K562 (cell line): ENCODE measurements around the gene SLC7A1. TPM values are rescaled to one million over a fixed set of nuclear protein-coding genes. Genes with fewer than 3 reads are reported as not detected.

Experiments
- ATAC-seq: fragments of 200-7000 bp; cut with Tn5 transposase; 3 replicates; pipeline ENCODE4 v1.9.1; 2020; ENCODE audit warnings: moderate library complexity
- BruUV-seq: library from RNA; stranded (reverse); fragments of 400-500 nt; replicated peaks from 2 replicates; lab custom pipeline; 2021; lab: Mats Ljungman, UMichigan
- CTCF ChIA-PET: fragments of 300-600 bp; formaldehyde crosslinking; extraction: SDS; loops from one replicate; lab custom pipeline; 2021; ENCODE audit warnings: low intra/inter-chr PET ratio; lab: Yijun Ruan, JAX
- POLR2A ChIA-PET: fragments of 300-600, 350-650 bp; sonication (Branson Sonifier 250); formaldehyde crosslinking; extraction: SDS; loops from one replicate; lab custom pipeline; 2021; ENCODE audit warnings: antibody characterized with exemption, inconsistent platforms; lab: Yijun Ruan, JAX
- DNase-seq, 4 experiments: peaks; one replicate each; pipeline versions ENCODE4 v3.0.0 to v3.0.0-alpha.2; 2011 to 2018; ENCODE audit warnings: low spot score in 3 of 4, mixed read lengths in 3 of 4; ENCODE audit errors: extremely low read depth in 1 of 4
- FAIRE-seq: peaks from 2 replicates; lab custom pipeline; 2011; peaks lifted over from hg19 to GRCh38; lab: Jason Lieb, UNC
- H2AFZ ChIP-seq: 2 replicates; pipeline ENCODE4 v1.6.0; 2011; ENCODE audit warnings: low read depth, low read length, control low read depth, inconsistent platforms
- H3K27ac ChIP-seq: fragments of 200-600 bp; 3 replicates; pipeline ENCODE4 v1.8.0; 2011; ENCODE audit warnings: low read depth, mild to moderate bottlenecking, control low read depth, inconsistent platforms, low read length, moderate library complexity, mixed read lengths; ENCODE audit errors: extremely low read depth
- H3K27me3 ChIP-seq, 2 experiments: fragments of 300-600 bp in 1 of 2; 2 replicates in 1 of 2; 3 replicates in 1 of 2; pipeline versions ENCODE4 v1.6.0 to v1.8.0; 2011; ENCODE audit warnings: inconsistent platforms in 2 of 2, low read length in 2 of 2, mild to moderate bottlenecking in 1 of 2, mixed read lengths in 1 of 2, moderate library complexity in 1 of 2; ENCODE audit not compliant: control insufficient read depth in 2 of 2, insufficient read depth in 2 of 2
- H3K36me3 ChIP-seq: fragments of 300-600 bp; 3 replicates; pipeline ENCODE4 v1.8.0; 2011; ENCODE audit warnings: mild to moderate bottlenecking, low read length, inconsistent platforms; ENCODE audit not compliant: control insufficient read depth, insufficient read depth
- H3K4me1 ChIP-seq, 2 experiments: fragments of 200-600 bp in 1 of 2; replicated peaks in 1 of 2; 2 replicates in 1 of 2; 3 replicates in 1 of 2; pipeline versions ENCODE4 v1.5.1 to v1.8.0; 2011; ENCODE audit warnings: inconsistent platforms in 2 of 2, low read length in 2 of 2, mild to moderate bottlenecking in 1 of 2, mixed read lengths in 1 of 2, moderate library complexity in 1 of 2; ENCODE audit not compliant: control insufficient read depth in 2 of 2, insufficient read depth in 2 of 2
- H3K4me2 ChIP-seq: 2 replicates; pipeline ENCODE4 v1.6.1; 2011; ENCODE audit warnings: low read length, control low read depth, inconsistent platforms, mixed read lengths; ENCODE audit not compliant: insufficient read depth
- H3K4me3 ChIP-seq: fragments of 200-600 bp; sonication (generic), shearing (Covaris generic); 2 replicates; pipeline ENCODE4 v1.5.1; 2016; ENCODE audit warnings: control low read depth, inconsistent platforms
- H3K79me2 ChIP-seq: fragments of 200-600 bp; 3 replicates; pipeline ENCODE4 v1.8.0; 2011; ENCODE audit warnings: low read length, inconsistent platforms; ENCODE audit not compliant: control insufficient read depth, insufficient read depth
- H3K9ac ChIP-seq, 2 experiments: 2 replicates each; pipeline versions ENCODE4 v1.6.0 to v1.6.1; 2011; ENCODE audit warnings: low read depth in 2 of 2, low read length in 2 of 2, control low read depth in 1 of 2, inconsistent platforms in 1 of 2, mild to moderate bottlenecking in 1 of 2, mixed read lengths in 1 of 2; ENCODE audit not compliant: insufficient read depth in 1 of 2
- H3K9me1 ChIP-seq: one replicate; pipeline ENCODE4 v1.6.0; 2011; ENCODE audit warnings: inconsistent platforms, mild to moderate bottlenecking, low read length, moderate library complexity; ENCODE audit not compliant: control insufficient read depth, insufficient read depth
- H3K9me3 ChIP-seq: replicated peaks from 2 replicates; pipeline ENCODE4 v1.5.1; 2011; ENCODE audit warnings: low read depth, low read length, inconsistent platforms; ENCODE audit not compliant: control insufficient read depth, insufficient read depth
- H4K20me1 ChIP-seq: replicated peaks from 2 replicates; pipeline ENCODE4 v1.6.1; 2011; ENCODE audit warnings: low read length, inconsistent platforms, mixed read lengths; ENCODE audit not compliant: control insufficient read depth, insufficient read depth
- ELF4 ChIP-seq: fragments of 450-650 bp; formaldehyde crosslinking; IDR thresholded peaks from 2 replicates; pipeline ENCODE4 v1.4.0; 2022; ENCODE audit warnings: missing genetic modification characterization
- KDM1A ChIP-seq, 2 experiments: fragments of 450-650 bp; IDR thresholded peaks; 2 replicates each; pipeline ENCODE4 v1.6.1; 2016; ENCODE audit warnings: mild to moderate bottlenecking in 2 of 2
- NFRKB ChIP-seq: fragments of 450-650 bp; IDR thresholded peaks from 2 replicates; pipeline ENCODE4 v1.6.1; 2016; ENCODE audit warnings: low read depth
- POLR2G ChIP-seq: fragments of 200-400 bp; formaldehyde crosslinking; IDR thresholded peaks from 2 replicates; pipeline ENCODE4 v1.6.1; 2017; ENCODE audit warnings: low read depth, mild to moderate bottlenecking, antibody characterized with exemption, low read length, moderate library complexity
- SMAD4 ChIP-seq: fragments of 250-450 bp; sonication (Bioruptor Pico); conservative IDR thresholded peaks from 2 replicates; pipeline ENCODE4 v1.8.0; 2021; ENCODE audit warnings: inconsistent platforms, mild to moderate bottlenecking, moderate library complexity
- U2AF1 ChIP-seq: fragments of 200-400 bp; formaldehyde crosslinking; optimal IDR thresholded peaks from 2 replicates; pipeline ENCODE3; 2017; ENCODE audit warnings: mild to moderate bottlenecking, low read depth, low read length, moderate library complexity
- XRCC4 ChIP-seq: IDR thresholded peaks from one replicate; pipeline ENCODE4 v1.6.1; 2011; ENCODE audit not compliant: insufficient read depth, insufficient read length; ENCODE audit errors: extremely low read depth
- ZNF121 ChIP-seq: sonication (generic); formaldehyde crosslinking; conservative IDR thresholded peaks from 2 replicates; pipeline ENCODE4 v1.8.0; 2022; ENCODE audit warnings: missing genetic modification reagents
- WGBS: fragments of 100-300 bp; shearing (Covaris generic); methylation state at CpG from one replicate; pipeline ENCODE4 v1.1.6; 2016; ENCODE audit warnings: low coverage, mixed read lengths; ENCODE audit not compliant: insufficient coverage; ENCODE audit errors: missing lambda C conversion rate; 5-methylcytosine and 5-hydroxymethylcytosine counted together
- in situ Hi-C: fragments of 300-500 bp; cut with MboI; formaldehyde crosslinking; loops from 4 replicates; pipeline ENCODE4 v1.15.0; 2018; ENCODE audit warnings: inconsistent platforms, mixed read lengths
- intact Hi-C: fragments of 100-400 bp; cut with micrococcal nuclease; formaldehyde crosslinking; loops from 2 replicates; pipeline ENCODE4 v1.14.2; 2022
- polyA plus RNA-seq, 8 experiments: library from polyadenylated mRNA; depleted of rRNA in 4 of 8; stranded (reverse) in 5 of 8; unstranded in 3 of 8; fragments of >200 nt; fragmentation: Nextera tagmentation in 2 of 8; fragmentation: Illumina TruSeq in 1 of 8; extraction: Ambion mirVana in 2 of 8; extraction: Trizol in 1 of 8; gene quantifications; 2 replicates each; pipeline versions ENCODE4 v1.2.1 to v1.2.3, GENCODE V29; 2011 to 2014; ENCODE audit warnings: inconsistent platforms in 1 of 8, missing spikeins in 1 of 8
- total RNA-seq, 7 experiments: library from RNA; depleted of rRNA in 6 of 7; stranded (reverse); fragments of >200 nt in 6 of 7; fragmentation: Illumina TruSeq in 2 of 7; extraction: Trizol in 2 of 7; gene quantifications; 2 replicates each; pipeline versions ENCODE4 v1.2.1 to v1.2.3, GENCODE V29; 2011 to 2021; ENCODE audit warnings: low replicate concordance in 1 of 7
- TF ChIP-seq, protein P1 (sequence below), 2 experiments: fragments of 450-650 bp in 1 of 2; IDR thresholded peaks; 2 replicates each; pipeline ENCODE4 v1.6.1; 2011 to 2017; ENCODE audit warnings: low read depth in 2 of 2, antibody characterized with exemption in 1 of 2, borderline replicate concordance in 1 of 2, low read length in 1 of 2, mild to moderate bottlenecking in 1 of 2, mixed read lengths in 1 of 2; ENCODE audit not compliant: control insufficient read depth in 1 of 2
- TF ChIP-seq, protein P2 (sequence below): fragments of 250-450 bp; sonication (Bioruptor Pico); IDR thresholded peaks from 2 replicates; pipeline ENCODE4 v1.4.0; 2020; ENCODE audit warnings: mild to moderate bottlenecking, moderate library complexity

Gene SLC7A1
- total and polyA plus RNA-seq, 9 of the 15 experiments (the other 6 are each of a cell fraction or from before 2014, with no cell fraction given) = 3.3 to 69.7 (median 10.8) TPM

DNA sequence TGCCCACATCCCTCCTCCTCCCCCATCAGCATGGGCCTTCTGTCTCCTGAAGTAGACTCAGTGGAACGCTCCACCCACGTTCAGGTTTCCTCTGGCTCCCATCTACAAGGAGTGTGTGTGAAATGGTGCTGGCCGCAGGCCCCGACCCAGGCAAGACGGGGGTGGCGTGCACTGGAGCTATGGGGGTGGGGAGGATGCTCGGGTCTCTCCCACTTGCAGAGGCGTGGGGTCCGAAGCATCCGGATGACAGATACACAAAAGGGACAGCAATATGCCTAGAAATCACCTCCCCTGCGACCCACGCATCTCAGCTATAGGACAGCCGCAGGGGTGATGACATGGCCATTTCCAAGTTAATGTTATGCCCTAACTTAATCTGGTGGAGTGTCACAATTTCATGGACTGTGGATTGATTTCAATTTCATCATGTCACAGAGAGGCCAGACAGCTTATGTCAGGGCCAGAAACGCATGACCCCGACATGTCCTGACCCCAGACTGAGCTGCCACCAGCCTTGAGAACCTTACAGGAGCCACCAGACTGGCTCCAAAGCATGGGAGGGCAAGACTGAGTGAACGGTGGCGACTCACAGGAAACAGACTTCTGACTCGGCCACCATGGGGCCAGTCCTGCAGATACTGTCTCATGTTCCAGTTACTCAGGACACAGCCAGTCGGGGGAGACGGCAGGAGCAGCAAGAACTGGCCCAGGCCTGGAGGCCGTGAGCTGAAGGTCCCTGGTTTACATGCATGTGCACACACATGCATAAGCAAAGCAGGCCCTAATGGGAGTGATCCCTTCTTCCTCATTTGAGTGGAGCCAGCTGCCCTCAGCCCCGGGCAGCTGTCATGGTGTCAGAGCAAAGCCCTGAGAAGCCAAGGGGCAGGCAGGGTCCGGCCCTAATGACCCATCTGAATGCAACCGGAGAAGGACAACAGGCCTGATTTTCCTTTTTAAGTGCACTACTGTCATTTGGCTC lies 82.2 kb downstream of the SLC7A1 start:
- no TSS peak for BruUV-seq

DNA sequence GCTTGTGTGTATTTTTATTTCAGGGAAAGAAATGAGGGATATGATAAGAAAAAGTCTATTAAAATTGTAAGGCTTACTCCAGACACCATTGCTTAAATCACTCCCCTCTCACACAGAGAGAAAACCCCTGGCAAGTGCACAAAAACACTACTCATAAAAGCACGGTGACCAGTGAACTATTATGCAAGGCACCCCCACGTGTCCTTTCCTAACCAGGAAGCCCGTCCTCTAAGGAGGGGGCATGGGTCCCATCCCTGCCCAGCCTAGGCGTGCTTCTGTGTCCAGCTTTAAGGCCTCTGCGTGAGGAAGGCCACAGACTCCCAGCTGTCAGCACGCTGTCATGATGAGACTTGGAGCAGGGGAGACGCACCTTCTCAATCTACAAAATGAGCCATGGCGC lies 83.5 kb downstream of the SLC7A1 start:
- peaks cover 0 to 6% of the 10 kb centered on the region in 2 experiments; a peak in 3 of 5 replicates for H3K4me1 ChIP-seq
- POLR2A ChIA-PET = no interaction called here
- no peak overlapping the region for H2AFZ ChIP-seq
- no peak for FAIRE-seq
- peaks cover 12% of the 10 kb centered on the region for H4K20me1 ChIP-seq
- H3K27ac ChIP-seq = no peak overlapping the region
- no peaks in the 10 kb centered on the region for H3K79me2 ChIP-seq
- no peak overlapping the region for H3K4me2 ChIP-seq
- no peak overlapping the region for H3K9ac ChIP-seq
- in situ Hi-C loops (no loop called here), intact Hi-C loops (no loop called here)
- CTCF ChIA-PET = no interaction called here
- TSS peak; percentile 19 for BruUV-seq
- peaks cover 28% of the 10 kb centered on the region; the same call in 1 of the 3 replicates for H3K36me3 ChIP-seq
- H3K9me3 ChIP-seq = no peaks in the 10 kb centered on the region
- no peak overlapping the region for H3K4me3 ChIP-seq
- no peaks in the 10 kb centered on the region; a peak in 1 of 5 replicates for H3K27me3 ChIP-seq
- no peak for ATAC-seq
- H3K9me1 ChIP-seq = no peaks in the 10 kb centered on the region
- no peak for DNase-seq
- WGBS = no CpG with 5 or more reads among the region's 8 CpGs
- TF ChIP-seq, protein P1, sequence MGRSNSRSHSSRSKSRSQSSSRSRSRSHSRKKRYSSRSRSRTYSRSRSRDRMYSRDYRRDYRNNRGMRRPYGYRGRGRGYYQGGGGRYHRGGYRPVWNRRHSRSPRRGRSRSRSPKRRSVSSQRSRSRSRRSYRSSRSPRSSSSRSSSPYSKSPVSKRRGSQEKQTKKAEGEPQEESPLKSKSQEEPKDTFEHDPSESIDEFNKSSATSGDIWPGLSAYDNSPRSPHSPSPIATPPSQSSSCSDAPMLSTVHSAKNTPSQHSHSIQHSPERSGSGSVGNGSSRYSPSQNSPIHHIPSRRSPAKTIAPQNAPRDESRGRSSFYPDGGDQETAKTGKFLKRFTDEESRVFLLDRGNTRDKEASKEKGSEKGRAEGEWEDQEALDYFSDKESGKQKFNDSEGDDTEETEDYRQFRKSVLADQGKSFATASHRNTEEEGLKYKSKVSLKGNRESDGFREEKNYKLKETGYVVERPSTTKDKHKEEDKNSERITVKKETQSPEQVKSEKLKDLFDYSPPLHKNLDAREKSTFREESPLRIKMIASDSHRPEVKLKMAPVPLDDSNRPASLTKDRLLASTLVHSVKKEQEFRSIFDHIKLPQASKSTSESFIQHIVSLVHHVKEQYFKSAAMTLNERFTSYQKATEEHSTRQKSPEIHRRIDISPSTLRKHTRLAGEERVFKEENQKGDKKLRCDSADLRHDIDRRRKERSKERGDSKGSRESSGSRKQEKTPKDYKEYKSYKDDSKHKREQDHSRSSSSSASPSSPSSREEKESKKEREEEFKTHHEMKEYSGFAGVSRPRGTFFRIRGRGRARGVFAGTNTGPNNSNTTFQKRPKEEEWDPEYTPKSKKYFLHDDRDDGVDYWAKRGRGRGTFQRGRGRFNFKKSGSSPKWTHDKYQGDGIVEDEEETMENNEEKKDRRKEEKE (IDR thresholded peaks at IDR 0.05; ENCODE audit: borderline replicate concordance in 1 of 2, control insufficient read depth in 1 of 2, low read depth in 2 of 2, low read length in 1 of 2) = no peak
- TF ChIP-seq, protein P2, sequence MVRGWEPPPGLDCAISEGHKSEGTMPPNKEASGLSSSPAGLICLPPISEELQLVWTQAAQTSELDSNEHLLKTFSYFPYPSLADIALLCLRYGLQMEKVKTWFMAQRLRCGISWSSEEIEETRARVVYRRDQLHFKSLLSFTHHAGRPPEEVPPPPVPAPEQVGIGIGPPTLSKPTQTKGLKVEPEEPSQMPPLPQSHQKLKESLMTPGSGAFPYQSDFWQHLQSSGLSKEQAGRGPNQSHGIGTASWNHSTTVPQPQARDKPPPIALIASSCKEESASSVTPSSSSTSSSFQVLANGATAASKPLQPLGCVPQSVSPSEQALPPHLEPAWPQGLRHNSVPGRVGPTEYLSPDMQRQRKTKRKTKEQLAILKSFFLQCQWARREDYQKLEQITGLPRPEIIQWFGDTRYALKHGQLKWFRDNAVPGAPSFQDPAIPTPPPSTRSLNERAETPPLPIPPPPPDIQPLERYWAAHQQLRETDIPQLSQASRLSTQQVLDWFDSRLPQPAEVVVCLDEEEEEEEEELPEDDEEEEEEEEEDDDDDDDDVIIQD (CRISPR knock-in tag) = no peak
- TF ChIP-seq SMAD4 (CRISPR knock-in tag) = no peak
- TF ChIP-seq XRCC4 = no peak
- no peak for TF ChIP-seq ELF4 (CRISPR knock-in tag)
- no peak for TF ChIP-seq U2AF1
- TF ChIP-seq NFRKB = no peak
- no peak for TF ChIP-seq ZNF121 (CRISPR knock-in tag)

More for the DNA sequence above, 82.2 kb downstream of the SLC7A1 start:
- no peak overlapping the region for H2AFZ ChIP-seq
- FAIRE-seq (no peak), DNase-seq (no peak), ATAC-seq (no peak; the same call in 2 of the 3 replicates)
- intact Hi-C loops = no loop called here
- no peak overlapping the region for H3K4me3 ChIP-seq
- 92% methylated on average over 11 of the region's 24 CpGs for WGBS
- H3K27ac ChIP-seq = no peak overlapping the region
- ChIA-PET POLR2A (no interaction called here), CTCF (no interaction called here)
- no peaks in the 10 kb centered on the region for H3K9me3 ChIP-seq
- no peaks in the 10 kb centered on the region for H3K79me2 ChIP-seq
- H3K9me1 ChIP-seq = no peaks in the 10 kb centered on the region
- H3K36me3 ChIP-seq = peaks cover 40% of the 10 kb centered on the region; the same call in 1 of the 3 replicates
- TF ChIP-seq KDM1A (IDR thresholded peaks at IDR 0.05) (no peak), POLR2G (0 out of 2 replicates have a peak, but pooled peaks have one; percentile 16)
- H3K4me1 ChIP-seq = peaks cover 0 to 6% of the 10 kb centered on the region in 2 experiments; a peak in 3 of 5 replicates
- peaks cover 6% of the 10 kb centered on the region for H4K20me1 ChIP-seq
- H3K27me3 ChIP-seq = no peaks in the 10 kb centered on the region
- in situ Hi-C loops = no loop called here
- no peak overlapping the region for H3K4me2 ChIP-seq
- H3K9ac ChIP-seq = no peak overlapping the region
